ENCODE measurements around the gene ANKRD62.
"Not testable (repeated sequence)": the region's sequence is repeated elsewhere in the genome, so short reads cannot be mapped to it uniquely, and the experiment has no call there.

ANKRD62 gene

GRCh38 chr18:12099160-12099559 is 5.5 kb downstream of the ANKRD62 start:
- DNase-seq, result no peak

GRCh38 chr18:12101266-12101665 is 7.6 kb downstream of the ANKRD62 start:
- DNase-seq, result no peak

- no peak for DNase-seq
These were observed 8.6 kb downstream of the ANKRD62 start for GRCh38 chr18:12102136-12102842.

GRCh38 chr18:12106471-12106870 is 12.8 kb downstream of the ANKRD62 start:
- no peak for DNase-seq

- DNase-seq, result no peak
These were observed 16.2 kb downstream of the ANKRD62 start for GRCh38 chr18:12109836-12110235.

GRCh38 chr18:12113999-12114646 is 20.5 kb downstream of the ANKRD62 start:
- DNase-seq, result no peak

GRCh38 chr18:12119358-12119757 is 25.7 kb downstream of the ANKRD62 start:
- DNase-seq, result no peak

GRCh38 chr18:12121175-12122042 is 27.8 kb downstream of the ANKRD62 start:
- DNase-seq, result no peak

- not testable (repeated sequence) for DNase-seq
These were observed 28.4 kb downstream of the ANKRD62 start for GRCh38 chr18:12122043-12122389.

GRCh38 chr18:12127647-12128046 is 34.0 kb downstream of the ANKRD62 start:
- not testable (repeated sequence) for DNase-seq

- DNase-seq, result not testable (repeated sequence)
These were observed 45.2 kb downstream of the ANKRD62 start for GRCh38 chr18:12138831-12139230.

GRCh38 chr18:12140866-12141265 is 47.2 kb downstream of the ANKRD62 start:
- not testable (repeated sequence) for DNase-seq

GRCh38 chr18:12141778-12142177 is 48.1 kb downstream of the ANKRD62 start:
- not testable (repeated sequence) for DNase-seq

- DNase-seq, result not testable (repeated sequence)
These were observed 55.8 kb downstream of the ANKRD62 start for GRCh38 chr18:12149431-12149830.

GRCh38 chr18:12154361-12154760 is 60.7 kb downstream of the ANKRD62 start:
- DNase-seq, result no peak

GRCh38 chr18:12155996-12156395 is 62.4 kb downstream of the ANKRD62 start:
- no peak for DNase-seq

GRCh38 chr18:12159446-12159845 is 65.8 kb downstream of the ANKRD62 start:
- DNase-seq, result no peak

GRCh38 chr18:12162786-12163185 is 69.1 kb downstream of the ANKRD62 start:
- DNase-seq, result no peak

GRCh38 chr18:12165038-12165768 is 71.6 kb downstream of the ANKRD62 start:
- no peak for DNase-seq
